Keratinocyte (primary cell): ENCODE data around the gene CCL26. TPM values are rescaled to one million over a fixed set of nuclear protein-coding genes. Genes with fewer than 3 reads are reported as not detected.
"Not testable (repeated sequence)": the region's sequence is repeated elsewhere in the genome, so short reads cannot be mapped to it uniquely, and the experiment has no call there.

Source experiments
- DNase-seq: peaks from one replicate; pipeline ENCODE4 v3.0.0-alpha.2; 2011; ENCODE audit warnings: low read depth, missing footprints, low spot score
- FAIRE-seq: peaks from 2 replicates; lab custom pipeline; 2011; peaks lifted over from hg19 to GRCh38; lab: Jason Lieb, UNC
- H2AFZ ChIP-seq: 2 replicates; pipeline ENCODE4 v1.6.0; 2012; ENCODE audit warnings: low read length, control low read depth, inconsistent platforms; ENCODE audit not compliant: control insufficient read depth
- H3K27ac ChIP-seq: 2 replicates; pipeline ENCODE4 v1.5.1; 2011; ENCODE audit warnings: low read length; ENCODE audit not compliant: control insufficient read depth, insufficient read depth
- H3K27me3 ChIP-seq: 3 replicates; pipeline ENCODE4 v1.6.0; 2011; ENCODE audit warnings: low read length; ENCODE audit not compliant: control insufficient read depth, insufficient read depth; ENCODE audit errors: extremely low read depth
- H3K36me3 ChIP-seq, 2 experiments: 2 replicates in 1 of 2; 3 replicates in 1 of 2; pipeline ENCODE4 v1.5.1; 2011; ENCODE audit warnings: low read length in 2 of 2, mild to moderate bottlenecking in 1 of 2; ENCODE audit not compliant: control insufficient read depth in 2 of 2, insufficient read depth in 2 of 2; ENCODE audit errors: extremely low read depth in 1 of 2
- H3K4me1 ChIP-seq: 3 replicates; pipeline ENCODE4 v1.5.1; 2011; ENCODE audit warnings: low read length; ENCODE audit not compliant: control insufficient read depth, insufficient read depth; ENCODE audit errors: extremely low read depth
- H3K4me2 ChIP-seq: 3 replicates; pipeline ENCODE4 v1.6.0; 2011; ENCODE audit warnings: low read depth, low read length; ENCODE audit not compliant: control insufficient read depth, insufficient read depth; ENCODE audit errors: extremely low read depth
- H3K4me3 ChIP-seq, 3 experiments: fragments of 200-600 bp in 1 of 3; sonication (generic) in 1 of 3; 2 replicates in 2 of 3; 3 replicates in 1 of 3; pipeline ENCODE4 v1.5.1; 2011 to 2016; ENCODE audit warnings: low read length in 3 of 3, mild to moderate bottlenecking in 3 of 3, control low read depth in 2 of 3, inconsistent platforms in 1 of 3, low read depth in 1 of 3, mixed read lengths in 1 of 3, mixed run types in 1 of 3, moderate library complexity in 1 of 3; ENCODE audit not compliant: control insufficient read depth in 2 of 3, insufficient read depth in 2 of 3; ENCODE audit errors: extremely low read depth in 1 of 3
- H3K79me2 ChIP-seq: 2 replicates; pipeline ENCODE4 v1.6.0; 2012; ENCODE audit warnings: low read length; ENCODE audit not compliant: control insufficient read depth, insufficient read depth
- H3K9ac ChIP-seq: 3 replicates; pipeline ENCODE4 v1.6.0; 2011; ENCODE audit warnings: low read length; ENCODE audit not compliant: control insufficient read depth, insufficient read depth; ENCODE audit errors: extremely low read depth
- H3K9me1 ChIP-seq: 3 replicates; pipeline ENCODE4 v1.6.0; 2011; ENCODE audit warnings: low read length; ENCODE audit not compliant: control insufficient read depth, insufficient read depth; ENCODE audit errors: extremely low read depth
- H3K9me3 ChIP-seq: 2 replicates; pipeline ENCODE4 v1.5.1; 2012; ENCODE audit warnings: low read depth, low read length; ENCODE audit not compliant: control insufficient read depth
- H4K20me1 ChIP-seq: 3 replicates; pipeline ENCODE4 v1.6.0; 2011; ENCODE audit warnings: low read length; ENCODE audit not compliant: control insufficient read depth, insufficient read depth; ENCODE audit errors: extremely low read depth
- EZH2 ChIP-seq: IDR thresholded peaks from one replicate; pipeline ENCODE4 v1.6.1; 2012; ENCODE audit warnings: inconsistent platforms, mild to moderate bottlenecking, low read length, moderate library complexity
- dilution Hi-C: fragments of 300-500 bp; cut with MboI; formaldehyde crosslinking; loops from one replicate; pipeline ENCODE4 v1.7.0; 2020; ENCODE audit warnings: low sequenced_read_pairs; ENCODE audit not compliant: extremely low pct_ligation_motif_present
- polyA plus RNA-seq, 5 experiments: library from polyadenylated mRNA; depleted of rRNA in 3 of 5; stranded (reverse) in 3 of 5; stranded (forward) in 1 of 5; unstranded in 1 of 5; fragments of >200 nt; gene quantifications; 1 replicate in 1 of 5; 2 replicates in 3 of 5; 3 replicates in 1 of 5; pipeline versions ENCODE4 v1.2.1 to v1.2.3, GENCODE V29; 2011 to 2012; ENCODE audit warnings: missing spikeins in 2 of 5, low read depth in 1 of 5, low replicate concordance in 1 of 5
- TF ChIP-seq, protein P1 (sequence below), 3 experiments: IDR thresholded peaks in 1 of 3; conservative IDR thresholded peaks in 1 of 3; optimal IDR thresholded peaks in 1 of 3; 2 replicates in 2 of 3; 3 replicates in 1 of 3; pipeline versions ENCODE3 to v1.5.1; 2011; ENCODE audit warnings: low read length in 3 of 3, mild to moderate bottlenecking in 3 of 3, moderate library complexity in 2 of 3, control low read depth in 1 of 3, inconsistent platforms in 1 of 3; ENCODE audit not compliant: insufficient read depth in 2 of 3; ENCODE audit errors: extremely low read depth in 1 of 3

Gene CCL26
- polyA plus RNA-seq, 1 donor (not counting 4 experiments of a cell fraction or from before 2014, with no cell fraction given) = not detected

GRCh38 chr7:75722373-75722772, 49.6 kb downstream of the CCL26 start:
- Histone ChIP-seq H2AFZ (no peak overlapping the region), H3K79me2 (no peaks in the 10 kb centered on the region), H4K20me1 (no peaks in the 10 kb centered on the region), H3K4me1 (no peaks in the 10 kb centered on the region), H3K27me3 (no peaks in the 10 kb centered on the region), H3K9me3 (no peaks in the 10 kb centered on the region), H3K4me3 (no peak overlapping the region), H3K9ac (no peak overlapping the region), H3K36me3 (no peaks in the 10 kb centered on the region), H3K27ac (no peak overlapping the region), H3K9me1 (no peaks in the 10 kb centered on the region), H3K4me2 (no peak overlapping the region)
- no peak for TF ChIP-seq EZH2
- TF ChIP-seq, protein P1, sequence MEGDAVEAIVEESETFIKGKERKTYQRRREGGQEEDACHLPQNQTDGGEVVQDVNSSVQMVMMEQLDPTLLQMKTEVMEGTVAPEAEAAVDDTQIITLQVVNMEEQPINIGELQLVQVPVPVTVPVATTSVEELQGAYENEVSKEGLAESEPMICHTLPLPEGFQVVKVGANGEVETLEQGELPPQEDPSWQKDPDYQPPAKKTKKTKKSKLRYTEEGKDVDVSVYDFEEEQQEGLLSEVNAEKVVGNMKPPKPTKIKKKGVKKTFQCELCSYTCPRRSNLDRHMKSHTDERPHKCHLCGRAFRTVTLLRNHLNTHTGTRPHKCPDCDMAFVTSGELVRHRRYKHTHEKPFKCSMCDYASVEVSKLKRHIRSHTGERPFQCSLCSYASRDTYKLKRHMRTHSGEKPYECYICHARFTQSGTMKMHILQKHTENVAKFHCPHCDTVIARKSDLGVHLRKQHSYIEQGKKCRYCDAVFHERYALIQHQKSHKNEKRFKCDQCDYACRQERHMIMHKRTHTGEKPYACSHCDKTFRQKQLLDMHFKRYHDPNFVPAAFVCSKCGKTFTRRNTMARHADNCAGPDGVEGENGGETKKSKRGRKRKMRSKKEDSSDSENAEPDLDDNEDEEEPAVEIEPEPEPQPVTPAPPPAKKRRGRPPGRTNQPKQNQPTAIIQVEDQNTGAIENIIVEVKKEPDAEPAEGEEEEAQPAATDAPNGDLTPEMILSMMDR (optimal IDR thresholded peaks at IDR 0.05 in 1 of 3, IDR thresholded peaks at IDR 0.05 in 1 of 3, conservative IDR thresholded peaks at IDR 0.05 in 1 of 3; ENCODE audit: extremely low read depth in 1 of 3, insufficient read depth in 2 of 3, low read length in 3 of 3) = no peak
- DNase-seq (no peak), FAIRE-seq (no peak)
- dilution Hi-C loops = no loop called here

DNA sequence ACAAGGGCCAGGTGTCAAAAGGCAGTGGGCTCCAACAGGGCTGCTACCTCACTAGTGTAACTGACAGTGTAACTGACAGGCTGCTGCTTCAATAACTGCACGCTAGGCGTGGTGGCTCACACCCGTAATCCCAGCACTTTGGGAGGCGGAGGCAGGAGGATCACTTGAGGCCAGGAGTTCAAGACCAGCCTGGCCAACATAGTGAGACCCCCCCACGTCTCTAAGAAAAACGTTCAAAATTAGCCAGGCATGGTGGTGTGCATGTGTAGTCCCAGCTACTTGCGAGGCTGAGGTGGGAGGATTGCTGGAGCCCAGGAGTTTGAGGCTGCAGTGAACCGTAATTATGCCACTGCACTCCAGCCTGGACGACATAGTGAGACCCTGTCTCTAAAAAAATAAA, 50.1 kb downstream of the CCL26 start:
- H4K20me1 ChIP-seq, H3K27ac ChIP-seq, H3K9me3 ChIP-seq, H3K4me3 ChIP-seq, H3K36me3 ChIP-seq, H3K4me2 ChIP-seq, H3K4me1 ChIP-seq, H3K9me1 ChIP-seq, H3K27me3 ChIP-seq, H3K9ac ChIP-seq, dilution Hi-C loops, FAIRE-seq, H3K79me2 ChIP-seq, H2AFZ ChIP-seq, DNase-seq: not testable (repeated sequence)

DNA sequence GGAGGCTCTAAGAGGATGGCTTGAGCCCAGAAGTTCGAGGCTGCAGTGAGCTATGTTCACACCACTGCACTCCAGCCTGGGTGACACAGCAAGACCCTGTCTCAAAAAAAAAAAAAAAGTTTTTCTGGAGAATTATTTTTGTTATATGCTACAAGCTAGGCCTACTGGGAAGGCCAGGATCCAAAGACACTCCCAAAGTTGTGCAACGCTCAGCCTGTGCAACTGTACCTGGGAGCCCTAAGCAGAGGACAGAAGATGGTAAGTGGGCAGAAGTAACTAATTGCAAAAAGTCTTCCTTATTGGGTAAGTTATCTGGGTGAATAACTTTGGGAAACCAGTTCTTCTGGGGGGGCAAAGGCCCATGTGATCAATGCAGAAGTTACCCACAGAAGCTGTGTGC, 50.6 kb downstream of the CCL26 start:
- Histone ChIP-seq H3K4me3 (no peak overlapping the region), H3K27ac (no peak overlapping the region), H3K36me3 (no peaks in the 10 kb centered on the region), H3K9me3 (no peaks in the 10 kb centered on the region), H3K9me1 (no peaks in the 10 kb centered on the region), H3K4me1 (peaks cover 3% of the 10 kb centered on the region), H3K79me2 (no peaks in the 10 kb centered on the region), H4K20me1 (no peaks in the 10 kb centered on the region), H3K9ac (no peak overlapping the region), H2AFZ (no peak overlapping the region), H3K27me3 (no peaks in the 10 kb centered on the region), H3K4me2 (no peak overlapping the region)
- no peak for FAIRE-seq
- DNase-seq = no peak
- dilution Hi-C loops = no loop called here
- TF ChIP-seq, protein P1 (optimal IDR thresholded peaks at IDR 0.05 in 1 of 3, IDR thresholded peaks at IDR 0.05 in 1 of 3, conservative IDR thresholded peaks at IDR 0.05 in 1 of 3; ENCODE audit: extremely low read depth in 1 of 3, insufficient read depth in 2 of 3, low read length in 3 of 3) = no peak
- TF ChIP-seq EZH2 = no peak
